Measurements from ENCODE around the gene CCT5.
"Not testable (repeated sequence)": the region's sequence is repeated elsewhere in the genome, so short reads cannot be mapped to it uniquely, and the experiment has no call there.

Gene CCT5

DNA sequence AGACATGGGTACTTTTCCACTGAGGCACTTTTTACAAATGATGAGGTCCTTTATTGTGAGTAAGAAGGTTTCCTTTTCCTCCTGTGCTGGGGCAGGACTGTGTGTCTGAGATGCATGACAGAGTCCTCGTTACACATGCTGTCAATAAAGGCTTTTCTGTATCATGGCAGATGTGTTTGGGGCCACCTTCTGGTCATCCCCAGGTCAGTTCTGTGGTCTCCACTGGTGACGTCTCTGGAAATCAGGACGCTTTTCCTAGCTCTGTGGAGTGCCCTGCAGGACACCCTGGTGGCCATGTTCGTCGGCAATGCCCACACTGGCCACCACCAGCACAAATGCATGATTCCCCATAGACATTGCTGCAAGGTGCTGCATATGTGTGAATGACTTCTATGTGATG lies 54.9 kb downstream of the CCT5 start:
- DNase-seq, result no peak

- no peak for DNase-seq
Observed at GRCh38 chr5:10306114-10306513, 56.0 kb downstream of the CCT5 start.

GRCh38 chr5:10306806-10307205 lies 56.7 kb downstream of the CCT5 start:
- DNase-seq, result no peak

DNA sequence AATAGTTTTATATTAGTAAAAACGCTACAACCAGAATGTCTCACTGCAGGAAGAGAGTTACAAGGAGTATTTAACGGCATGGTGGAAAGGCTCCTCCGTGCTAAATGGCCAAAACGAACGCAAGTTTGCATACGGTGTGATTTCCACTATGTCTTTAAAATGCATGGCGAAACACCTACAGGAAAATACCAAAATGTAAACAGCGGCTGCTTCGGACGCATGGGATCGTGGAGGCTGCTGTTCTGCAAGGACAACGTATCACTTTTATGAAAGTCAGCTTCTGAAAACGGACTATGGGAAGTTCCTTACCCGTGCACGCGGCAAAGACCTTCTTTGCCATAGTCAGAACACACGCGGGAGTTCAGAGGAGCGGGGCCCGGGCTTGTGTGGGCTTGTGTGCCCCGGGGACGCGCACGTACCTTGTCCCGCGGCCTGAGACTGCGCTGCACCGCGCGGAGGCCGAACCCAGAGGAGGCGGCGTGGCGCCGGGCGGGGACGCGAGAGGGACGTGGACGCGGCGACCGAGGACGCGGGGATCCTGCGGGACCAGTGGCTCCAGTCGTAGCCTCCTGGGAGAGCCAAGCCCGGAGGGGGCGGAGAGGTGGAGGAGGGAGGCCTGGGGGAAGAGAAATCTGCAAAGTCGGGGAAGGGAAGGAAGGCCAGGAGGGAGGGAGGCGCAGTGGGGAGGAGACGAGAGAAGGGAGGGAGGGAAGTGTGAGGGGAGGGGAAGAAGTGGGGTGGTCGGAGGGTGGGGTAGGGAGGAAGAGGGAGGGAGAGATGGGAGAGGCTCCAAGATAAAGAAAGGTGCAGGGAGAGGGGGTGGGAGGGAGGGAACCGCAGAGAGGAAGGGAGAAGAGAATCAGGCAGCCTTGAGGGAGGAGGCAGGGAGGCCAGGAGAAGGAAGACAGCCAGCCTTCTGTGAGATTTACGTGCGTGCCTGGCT lies 57.4 kb downstream of the CCT5 start, which contains the start of gene CMBL:
TSS of gene CMBL (minus strand) at position 697 of the 943 bp plus-strand sequence. CDS start 17,140 bp downstream, outside the sequence.
- DNase-seq, result peak; percentile 3 to 21

DNA sequence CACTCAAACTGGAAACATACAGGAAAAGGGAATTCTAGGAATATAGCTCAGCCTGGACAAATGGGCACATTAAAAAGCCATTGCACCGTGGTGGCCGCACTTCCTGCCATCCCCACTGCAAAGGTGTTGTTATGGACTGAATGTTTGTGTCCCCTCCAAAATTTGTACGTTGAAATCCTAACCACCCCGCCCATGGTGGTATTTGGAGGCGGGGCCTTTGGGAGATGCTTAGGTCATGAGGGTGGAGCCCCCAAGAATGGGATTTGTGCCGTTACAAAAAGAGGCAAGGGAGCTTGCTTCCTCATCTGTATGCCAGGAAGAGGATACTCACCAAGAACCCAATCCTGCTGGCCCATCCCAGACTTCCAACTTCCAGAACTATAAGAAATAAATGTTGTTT lies 58.8 kb downstream of the CCT5 start:
- no peak for DNase-seq

GRCh38 chr5:10310066-10310779 lies 60.1 kb downstream of the CCT5 start:
- no peak for DNase-seq

GRCh38 chr5:10310835-10311570 lies 60.9 kb downstream of the CCT5 start:
- not testable (repeated sequence) for DNase-seq

DNA sequence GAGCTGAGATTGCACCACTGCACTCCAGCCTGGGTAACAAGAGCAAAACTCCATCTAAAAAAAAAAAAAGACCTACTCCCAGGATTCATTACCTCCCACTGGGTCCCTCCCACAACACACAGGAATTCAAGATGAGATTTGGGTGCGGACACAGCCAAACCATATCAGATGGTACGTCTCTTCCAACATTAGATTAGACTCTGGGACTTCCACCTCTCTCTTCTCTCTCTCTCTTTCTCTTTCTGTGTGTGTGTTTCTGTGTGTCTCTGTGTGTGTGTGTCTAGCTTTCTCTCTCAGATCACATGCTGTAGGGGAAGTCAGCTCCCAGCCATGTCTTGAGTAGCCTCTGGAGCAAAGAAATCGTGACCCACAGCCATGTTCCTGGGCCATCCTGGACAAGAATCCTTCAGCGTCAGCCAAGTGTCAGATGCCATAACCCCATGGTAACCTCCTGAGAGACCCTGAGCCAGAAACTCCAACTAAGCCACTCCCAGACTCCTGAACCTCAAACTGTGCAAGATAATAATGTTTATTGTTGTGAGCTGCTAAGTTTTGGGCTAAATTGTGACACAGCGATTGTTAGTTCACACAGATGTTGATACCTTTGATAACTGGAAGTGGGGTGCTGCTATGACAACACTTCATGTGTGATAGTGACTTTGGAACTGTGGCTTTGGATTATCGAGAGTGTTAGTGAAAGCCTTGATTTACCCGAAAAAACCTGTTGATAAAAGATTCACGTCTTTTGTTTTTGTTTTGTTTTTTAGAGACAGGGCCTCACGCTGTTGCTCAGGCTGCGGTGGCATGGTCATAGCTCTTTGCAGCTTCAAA lies 61.7 kb downstream of the CCT5 start:
- DNase-seq, result no peak

DNA sequence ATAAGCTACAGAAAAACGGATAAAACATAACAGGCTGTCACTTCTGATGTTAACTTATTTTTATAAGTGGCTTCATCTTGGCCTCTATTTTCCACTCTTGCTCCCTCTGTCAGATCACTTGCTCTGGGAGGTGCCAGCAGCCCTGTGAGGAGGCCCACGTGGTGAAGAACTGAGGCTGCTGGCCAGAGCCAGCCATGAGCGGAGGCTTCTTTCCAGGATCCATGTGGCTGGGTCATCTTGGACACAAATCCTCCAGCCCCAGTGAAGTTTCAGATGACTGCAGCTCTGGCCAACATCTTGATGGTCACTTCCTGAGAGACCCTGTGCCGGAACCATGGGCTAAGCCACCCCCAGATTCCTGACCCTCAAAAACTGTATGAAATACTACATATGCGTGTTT lies 65.1 kb downstream of the CCT5 start:
- DNase-seq, result no peak

All from stimulated activated CD4-positive, alpha-beta T cell treated with anti-CD3 and anti-CD28 coated beads, Interleukin-4, amount 100 ng/mL, for 4 hours (primary cell).